Glomerular visceral epithelial cell (primary cell): ENCODE measurements around the gene ATRN.
"Not testable (repeated sequence)": the region's sequence is repeated elsewhere in the genome, so short reads cannot be mapped to it uniquely, and the experiment has no call there.

Experiments
- DNase-seq: peaks from one replicate; pipeline ENCODE4 v3.0.0-alpha.2; 2016; ENCODE audit errors: extremely low spot score

Gene ATRN

DNA sequence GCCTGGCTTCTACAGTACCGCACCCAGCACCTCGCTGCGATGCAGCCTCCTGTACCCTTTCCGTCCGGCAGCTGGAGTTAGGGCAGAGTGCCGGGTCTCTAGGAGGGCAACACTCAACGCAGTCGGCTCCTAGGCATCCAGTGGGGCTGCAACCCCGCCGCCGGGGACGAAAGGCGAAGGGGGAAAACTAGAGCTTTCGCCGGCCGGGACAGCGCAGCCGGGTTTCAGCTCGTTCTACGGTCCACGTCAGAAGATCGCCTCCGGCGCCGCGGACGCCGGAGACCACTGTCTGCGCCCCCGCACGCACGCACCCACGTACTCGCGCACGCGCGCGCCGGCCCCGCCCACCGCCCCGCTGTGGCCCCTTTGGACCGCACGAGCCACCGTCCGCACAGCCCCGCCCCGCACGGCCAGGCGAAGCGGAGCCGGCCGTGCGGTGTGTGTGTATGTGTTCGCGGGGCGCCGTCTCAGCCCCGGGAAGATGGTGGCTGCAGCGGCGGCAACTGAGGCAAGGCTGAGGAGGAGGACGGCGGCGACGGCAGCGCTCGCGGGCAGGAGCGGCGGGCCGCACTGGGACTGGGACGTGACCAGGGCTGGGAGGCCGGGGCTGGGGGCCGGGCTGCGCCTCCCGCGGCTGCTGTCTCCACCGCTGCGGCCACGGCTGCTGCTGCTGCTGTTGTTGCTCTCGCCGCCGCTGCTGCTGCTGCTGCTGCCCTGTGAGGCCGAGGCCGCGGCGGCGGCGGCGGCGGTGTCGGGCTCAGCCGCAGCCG is at the start of gene ATRN:
Gene ATRN, plus strand, starts transcription at position 392 of the 770 bp plus-strand sequence. Its CDS starts 90 bp downstream, at position 482.
- DNase-seq = peak; percentile 94

DNA sequence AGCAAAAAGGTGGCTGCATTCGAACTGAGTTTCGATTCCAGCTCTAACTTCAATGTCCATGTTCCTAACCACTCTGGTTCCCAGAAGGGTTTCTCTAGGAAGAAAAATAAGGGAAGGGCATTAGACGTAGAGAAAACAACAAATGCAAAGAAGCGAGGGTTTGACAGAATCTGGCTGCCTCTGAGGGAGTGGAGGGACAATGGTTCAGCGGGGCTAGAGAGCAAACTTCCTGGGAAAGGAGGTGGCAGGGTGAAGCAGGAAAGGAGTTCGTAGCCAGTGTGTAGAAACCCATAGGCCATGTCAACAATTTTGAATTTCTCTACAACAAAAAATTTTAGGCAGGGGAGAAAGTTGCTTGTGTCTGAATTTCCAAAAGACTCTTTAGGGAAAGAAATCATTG is 48.8 kb upstream of the ATRN start:
- no peak for DNase-seq

DNA sequence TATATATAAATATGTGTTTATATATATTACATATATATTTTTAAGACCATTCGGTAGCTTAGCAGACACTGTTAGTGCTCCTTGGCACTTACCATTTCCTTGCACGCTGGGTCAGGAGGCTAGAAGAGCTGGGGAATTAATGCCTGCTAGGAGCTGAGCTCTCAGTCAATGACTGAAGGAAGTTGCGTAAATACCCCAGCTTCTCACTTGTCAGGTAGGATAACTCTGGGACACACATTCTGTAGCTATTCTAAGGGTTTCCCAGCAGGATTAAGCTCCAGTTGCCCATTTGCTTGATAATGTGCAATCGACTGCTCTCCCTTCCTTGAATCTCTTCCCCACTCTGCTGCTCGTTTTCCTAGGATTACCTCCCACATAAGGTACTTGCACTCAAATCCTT is 47.7 kb upstream of the ATRN start:
- no peak for DNase-seq

- not testable (repeated sequence) for DNase-seq
Measured at GRCh38 chr20:3426766-3427165, 44.1 kb upstream of the ATRN start.

- no peak for DNase-seq
Measured at GRCh38 chr20:3430376-3431069, 40.3 kb upstream of the ATRN start.

DNA sequence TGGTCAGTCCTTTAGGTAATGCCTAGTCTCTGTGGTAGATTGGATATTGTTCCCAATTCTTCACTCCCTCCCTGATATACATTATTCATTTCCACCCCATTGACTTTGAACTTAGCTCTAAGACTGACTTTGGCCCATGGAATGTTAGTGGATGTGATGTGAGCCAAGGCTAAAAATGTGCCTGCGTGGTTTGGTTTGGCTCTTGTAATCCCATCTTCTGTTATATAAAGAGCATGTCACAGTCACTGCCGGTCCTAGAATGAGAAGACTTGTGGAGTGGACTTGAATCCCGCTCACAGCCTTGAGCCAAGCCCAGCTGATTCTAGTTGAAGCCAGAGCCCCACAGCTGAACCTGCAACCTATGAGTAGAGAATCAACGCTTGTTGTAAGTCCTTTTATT is 39.7 kb upstream of the ATRN start:
- no peak for DNase-seq

GRCh38 chr20:3432844-3433243 is 38.0 kb upstream of the ATRN start:
- DNase-seq = no peak

DNA sequence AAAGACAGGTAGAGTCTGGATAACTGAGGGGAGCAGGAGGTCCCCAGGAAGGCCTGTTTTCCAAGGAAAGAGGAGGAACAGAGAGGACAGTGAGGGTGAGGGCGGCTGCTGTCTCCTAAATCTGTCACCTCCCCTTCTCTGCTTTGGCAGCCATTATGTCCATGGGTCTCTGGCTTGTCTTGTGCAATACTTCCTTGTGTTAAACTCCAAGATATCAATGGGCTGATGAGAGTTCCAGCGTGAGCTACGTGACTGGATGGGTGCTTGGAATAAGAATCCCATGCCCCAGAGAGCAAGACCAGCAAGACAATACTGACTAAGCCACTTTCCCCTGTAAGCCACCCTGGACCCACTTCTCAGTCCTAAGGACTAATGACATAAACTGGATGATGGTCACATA is 37.1 kb upstream of the ATRN start:
- DNase-seq = no peak

GRCh38 chr20:3434232-3434631 is 36.6 kb upstream of the ATRN start:
- no peak for DNase-seq

DNA sequence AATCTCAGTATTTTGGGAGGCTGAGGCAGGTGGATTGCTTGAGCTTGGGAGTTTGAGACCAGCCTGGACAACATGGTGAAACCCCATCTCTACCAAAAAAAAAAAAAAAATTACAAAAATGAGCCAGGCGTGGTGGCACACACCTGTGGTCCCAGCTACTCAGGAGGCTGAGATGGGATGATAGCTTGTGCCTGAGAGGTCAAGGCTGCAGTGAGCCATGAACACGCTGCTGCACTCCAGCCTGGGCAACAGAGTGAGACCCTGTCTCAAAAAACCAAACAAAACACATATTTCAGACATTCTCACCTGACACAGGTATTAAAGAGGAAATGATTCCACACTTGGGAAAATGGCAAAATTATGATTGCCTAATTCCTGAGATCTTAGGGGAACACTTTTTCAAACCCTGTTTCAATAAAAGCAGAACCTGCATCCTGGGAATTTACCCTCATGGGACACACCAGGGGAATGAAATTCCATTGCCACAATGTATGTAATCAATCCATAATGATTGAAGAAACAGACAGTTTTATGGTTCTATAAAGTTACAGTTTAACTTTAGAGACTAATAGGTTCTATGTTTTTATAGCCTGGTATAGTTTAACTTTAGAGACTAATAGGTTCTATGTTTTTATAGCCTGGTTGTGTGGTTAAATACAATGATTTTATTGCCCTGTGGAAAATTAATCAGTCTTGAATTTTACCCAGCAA is 33.8 kb upstream of the ATRN start:
- no peak for DNase-seq

- DNase-seq = no peak
Measured at GRCh38 chr20:3446779-3447178, 24.0 kb upstream of the ATRN start.

DNA sequence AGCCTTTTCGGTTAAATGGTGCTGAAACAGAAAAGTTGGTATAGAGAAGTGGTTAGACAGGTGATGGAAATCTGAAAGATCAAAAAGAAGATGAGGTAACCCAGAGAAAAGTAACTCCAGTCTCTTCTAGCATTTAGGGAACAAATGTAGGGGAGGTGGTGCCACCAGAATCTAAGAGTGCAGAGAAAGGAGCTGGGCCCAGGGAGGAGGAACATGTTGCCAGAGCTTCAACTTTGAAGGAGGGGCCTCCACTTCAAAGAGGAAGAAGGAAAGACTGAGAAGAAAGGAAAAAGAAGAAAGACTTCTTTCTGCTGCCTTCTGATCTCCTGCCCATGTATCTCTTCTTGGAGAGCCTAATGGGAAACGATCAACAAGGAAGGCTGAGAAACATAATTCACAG is 23.5 kb upstream of the ATRN start:
- no peak for DNase-seq

DNA sequence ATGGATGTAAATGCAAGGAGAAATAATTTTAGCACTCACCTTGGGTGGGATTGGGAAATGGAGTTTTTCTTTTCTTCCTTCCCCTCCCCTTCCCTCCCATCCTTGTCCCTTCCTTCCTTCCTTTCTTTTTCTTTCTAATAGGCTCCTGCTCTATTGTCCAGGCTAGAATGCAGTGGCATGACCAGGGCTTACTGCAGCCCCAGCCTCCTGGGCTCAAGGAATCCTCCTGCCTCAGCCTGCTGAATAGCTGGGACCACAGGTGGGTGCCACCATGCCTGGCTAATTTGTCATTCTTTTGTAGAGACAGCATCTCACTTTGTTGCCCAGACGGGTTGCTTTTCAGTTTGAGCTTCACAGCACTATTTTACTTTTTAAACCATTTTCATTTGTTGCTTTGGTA is 21.5 kb upstream of the ATRN start:
- DNase-seq = no peak

- DNase-seq = no peak
Measured at GRCh38 chr20:3452136-3452535, 18.7 kb upstream of the ATRN start.

- no peak for DNase-seq
Measured at GRCh38 chr20:3452690-3453089, 18.1 kb upstream of the ATRN start.

DNA sequence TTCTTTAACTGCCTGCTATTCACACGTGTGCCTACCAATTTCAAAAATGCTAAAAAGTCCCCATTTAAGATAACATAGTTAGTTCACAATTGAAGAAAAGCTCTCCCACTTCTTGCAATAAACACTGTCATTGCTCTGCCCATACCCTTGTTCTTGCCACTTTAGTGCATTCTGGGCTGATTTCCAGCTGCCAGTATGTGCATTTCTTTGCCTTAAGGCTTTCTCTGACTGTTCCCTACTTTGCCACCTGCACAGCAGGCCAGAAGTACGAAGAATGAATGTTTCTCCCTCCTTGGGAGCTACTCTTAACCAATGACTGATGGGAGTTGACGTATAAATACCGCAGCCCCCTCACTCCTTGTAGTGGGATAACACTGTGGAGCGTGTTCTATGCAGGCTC is 16.0 kb upstream of the ATRN start:
- DNase-seq = no peak

DNA sequence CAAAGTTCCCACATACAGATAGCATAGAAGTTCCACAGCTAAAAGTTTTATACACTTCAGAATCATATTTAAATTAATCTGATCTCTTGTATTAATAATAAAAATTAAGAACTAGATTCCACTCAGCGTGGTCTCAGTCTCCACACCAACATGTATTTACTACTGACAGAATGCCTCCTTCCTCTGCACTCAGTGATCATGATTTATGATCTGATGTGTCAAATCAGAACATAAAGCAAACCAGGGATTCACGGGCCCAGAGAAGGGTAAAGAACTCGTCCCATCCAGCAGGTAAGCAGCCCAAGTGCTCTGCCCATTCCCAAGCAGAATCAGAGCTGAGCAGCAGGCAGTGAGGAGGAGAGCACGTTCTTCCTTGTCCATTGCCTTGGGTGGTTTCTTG is 14.2 kb upstream of the ATRN start:
- DNase-seq = no peak

DNA sequence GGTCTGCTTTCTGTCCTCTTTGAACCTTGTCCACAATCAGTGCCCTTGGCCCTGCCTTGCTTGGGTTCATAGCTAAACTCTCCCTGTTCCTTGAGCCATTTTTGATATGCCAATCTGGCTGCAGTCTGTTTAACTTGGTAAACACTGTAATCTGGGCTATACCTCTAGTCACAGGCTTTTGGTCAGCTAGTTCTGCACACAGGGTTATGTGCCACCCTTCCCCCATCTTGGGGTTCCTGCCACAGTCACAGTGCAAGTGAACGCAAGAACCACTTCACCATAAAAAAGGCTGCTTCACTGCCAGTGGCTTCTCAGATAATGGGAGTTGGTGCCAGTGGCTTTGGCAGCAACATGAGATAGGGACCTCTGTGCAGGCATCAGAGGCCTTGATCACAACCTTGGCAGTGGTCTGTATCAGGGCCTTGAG is 10.9 kb upstream of the ATRN start:
- no peak for DNase-seq

DNA sequence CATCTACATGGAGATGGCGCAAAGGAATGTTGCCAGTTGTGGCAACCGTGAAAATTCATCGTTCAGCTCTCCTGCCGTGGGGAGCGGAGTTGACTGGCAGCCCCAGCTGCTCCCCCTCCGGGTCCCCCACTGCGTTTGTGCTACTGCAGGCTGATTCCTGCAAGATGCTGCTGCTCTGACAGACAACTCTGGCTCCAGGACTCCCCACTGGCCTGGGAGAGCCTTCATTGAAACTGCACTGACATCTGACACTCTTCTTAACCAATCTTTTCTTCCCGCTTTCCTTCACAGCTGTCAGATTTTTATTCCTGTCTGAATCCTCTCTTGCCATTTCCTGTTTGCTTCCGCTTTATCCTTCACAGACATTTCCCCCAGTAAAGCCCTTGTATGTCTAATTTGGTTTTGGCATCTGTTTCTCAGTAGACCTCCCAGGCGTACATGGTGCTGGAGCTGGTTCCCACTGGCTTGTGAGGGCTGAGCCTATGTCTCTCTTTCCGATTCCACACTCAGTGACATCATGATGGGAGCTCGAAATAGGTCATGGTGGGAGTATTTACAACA is 9.5 kb upstream of the ATRN start:
- no peak for DNase-seq

DNA sequence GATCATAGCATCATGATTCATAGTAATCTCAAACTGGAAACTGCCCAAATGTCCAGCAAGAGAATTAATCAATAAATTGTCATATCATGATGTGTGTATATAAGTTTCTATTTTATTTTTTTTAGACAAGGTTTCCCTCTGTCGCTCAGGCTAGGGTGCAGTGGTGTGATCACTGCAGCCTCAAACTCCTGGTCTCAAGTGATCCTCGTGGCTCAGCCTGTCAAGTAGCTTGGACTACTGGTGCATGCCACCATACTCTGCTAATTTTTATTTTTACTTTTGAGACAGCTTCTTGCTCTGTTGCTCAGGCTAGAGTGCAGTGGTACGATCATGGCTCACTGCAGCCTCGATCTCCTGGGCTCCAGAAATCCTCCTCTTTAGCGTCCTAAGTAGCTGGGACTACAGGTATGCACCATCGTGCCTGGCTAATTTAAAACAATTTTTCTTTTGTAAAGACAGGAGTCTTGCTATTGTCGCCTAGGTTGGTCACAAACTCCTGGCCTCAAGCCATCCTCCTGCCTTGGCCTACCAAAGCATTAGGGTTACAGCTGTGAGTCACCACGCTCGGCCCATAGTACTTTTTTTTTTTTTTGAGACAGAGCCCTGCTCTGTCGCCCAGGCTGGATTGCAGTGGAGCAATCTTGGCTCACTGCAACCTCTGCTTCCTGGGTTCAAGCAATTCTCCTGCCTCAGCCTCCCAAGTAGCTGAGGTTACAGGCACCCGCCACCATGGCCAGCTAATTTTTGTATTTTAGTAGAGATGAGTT is 8.7 kb upstream of the ATRN start:
- no peak for DNase-seq

DNA sequence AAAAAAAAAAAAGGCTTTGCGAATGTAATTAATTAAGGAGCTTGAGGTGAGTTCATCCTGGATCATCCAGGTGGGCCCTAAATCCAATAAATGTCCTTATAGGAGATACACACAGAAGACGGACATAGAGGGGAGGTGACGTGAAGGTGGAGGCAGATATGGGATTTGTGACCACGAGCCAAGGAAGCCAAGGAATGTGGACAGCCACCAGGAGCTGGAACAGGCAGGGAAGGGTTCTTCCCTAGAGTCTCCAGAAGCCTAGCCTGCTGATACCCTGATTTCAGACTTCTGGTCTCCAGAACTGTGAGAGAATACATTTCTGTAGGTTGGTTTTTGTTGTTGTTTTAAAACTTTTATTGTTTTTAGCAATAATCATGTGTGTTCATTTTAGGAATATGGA is 6.7 kb upstream of the ATRN start:
- DNase-seq = no peak

DNA sequence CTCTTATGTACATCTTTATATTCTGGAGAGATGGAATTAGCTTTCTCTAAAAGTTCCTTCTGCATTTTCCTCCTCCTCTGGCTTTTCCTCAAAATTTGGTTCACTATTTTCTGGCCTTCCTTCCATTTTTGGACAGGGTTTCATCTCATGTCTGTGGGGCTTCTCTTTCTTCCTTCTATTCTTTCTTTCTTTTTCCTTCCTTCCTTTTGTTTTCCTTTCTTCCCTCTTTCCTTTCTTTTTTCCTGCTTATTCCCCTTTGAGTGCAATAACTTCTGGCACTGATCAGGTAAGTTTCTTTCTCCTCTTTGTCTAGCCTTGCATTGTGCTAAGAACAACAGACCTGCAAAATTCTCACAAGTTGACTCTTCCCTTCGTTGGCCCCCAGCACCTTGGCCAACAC is 5.5 kb upstream of the ATRN start:
- DNase-seq = no peak
